GM18870 (cell line): ENCODE results near the gene MRPL28.

ENCODE experiments used
- ATAC-seq: cut with Tn5 transposase; IDR thresholded peaks from one replicate; pipeline ENCODE4 v1.9.1; 2021; ENCODE audit warnings: moderate library complexity; ENCODE audit not compliant: unreplicated experiment

The MRPL28 gene

DNA sequence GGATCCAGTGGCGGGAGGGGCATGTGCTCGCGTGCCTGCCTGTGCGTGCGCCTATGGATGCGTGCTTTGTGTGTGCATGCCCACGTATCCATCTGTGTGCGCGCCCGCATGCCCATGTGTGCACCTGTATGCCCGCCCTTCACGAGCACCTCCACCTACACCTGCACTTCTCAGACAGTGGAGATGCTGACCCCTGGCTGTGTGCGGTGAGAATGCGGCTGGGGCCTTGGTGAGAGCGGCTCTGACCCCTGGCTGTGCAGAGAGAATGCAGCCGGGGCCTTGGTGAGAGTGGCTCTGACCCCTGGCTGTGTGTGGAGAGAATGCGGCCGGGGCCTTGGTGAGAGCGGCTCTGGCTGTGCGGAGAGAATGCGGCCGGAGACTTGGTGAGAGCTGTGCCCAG is 51.7 kb downstream of the MRPL28 start:
- ATAC-seq, result no peak

DNA sequence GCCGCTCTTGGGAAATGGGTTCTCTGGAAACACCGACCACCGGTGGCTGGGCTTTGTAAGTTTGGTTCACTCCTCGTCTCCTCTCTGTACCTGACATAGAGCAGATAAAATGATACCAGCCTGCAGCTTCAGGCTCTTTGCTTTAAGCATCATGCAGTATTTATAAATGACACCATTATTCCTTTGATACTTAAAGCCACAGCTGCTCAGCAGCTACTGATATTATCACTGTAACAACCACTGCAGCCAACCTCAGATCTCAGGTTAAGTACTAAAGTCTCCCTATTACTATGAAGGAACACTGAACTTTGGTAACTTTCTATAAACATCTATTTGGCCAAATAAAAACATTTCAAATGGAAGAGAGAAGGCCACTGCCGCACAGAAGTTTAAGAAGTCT is 52.8 kb downstream of the MRPL28 start:
- no peak for ATAC-seq
